Retina (tissue), 1 donor: ENCODE measurements around the gene ZNF598.
"Not testable (repeated sequence)": the region's sequence is repeated elsewhere in the genome, so short reads cannot be mapped to it uniquely, and the experiment has no call there.

Experiments used
- DNase-seq: peaks from one replicate; pipeline ENCODE4 v3.0.0-alpha.2; 2016

Gene ZNF598

GRCh38 chr16:1957434-1958142, 52.0 kb downstream of the ZNF598 start:
- not testable (repeated sequence) for DNase-seq

GRCh38 chr16:1953734-1954133, 55.9 kb downstream of the ZNF598 start:
- DNase-seq = no peak

- no peak for DNase-seq
Measured at GRCh38 chr16:1950559-1950958, 59.1 kb downstream of the ZNF598 start.

- DNase-seq = no peak
Measured at GRCh38 chr16:1950047-1950446, 59.6 kb downstream of the ZNF598 start.

- no peak for DNase-seq
Measured at GRCh38 chr16:1949507-1949906, 60.1 kb downstream of the ZNF598 start.
